Pulmonary artery endothelial cell (primary cell): Measurements from ENCODE around the gene ENG. TPM values are rescaled to one million over a fixed set of nuclear protein-coding genes. Genes with fewer than 3 reads are reported as not detected.

Source experiments
- DNase-seq: peaks from one replicate; pipeline ENCODE4 v3.0.0-alpha.2; 2011; ENCODE audit warnings: low read depth, low spot score
- total RNA-seq: library from RNA; depleted of rRNA; stranded (reverse); fragments of >200 nt; gene quantifications from 2 replicates; pipeline ENCODE4 v1.2.3, GENCODE V29; 2014

Gene ENG
- total RNA-seq, 1 donor from 2014 or later = 49.5 TPM

DNA sequence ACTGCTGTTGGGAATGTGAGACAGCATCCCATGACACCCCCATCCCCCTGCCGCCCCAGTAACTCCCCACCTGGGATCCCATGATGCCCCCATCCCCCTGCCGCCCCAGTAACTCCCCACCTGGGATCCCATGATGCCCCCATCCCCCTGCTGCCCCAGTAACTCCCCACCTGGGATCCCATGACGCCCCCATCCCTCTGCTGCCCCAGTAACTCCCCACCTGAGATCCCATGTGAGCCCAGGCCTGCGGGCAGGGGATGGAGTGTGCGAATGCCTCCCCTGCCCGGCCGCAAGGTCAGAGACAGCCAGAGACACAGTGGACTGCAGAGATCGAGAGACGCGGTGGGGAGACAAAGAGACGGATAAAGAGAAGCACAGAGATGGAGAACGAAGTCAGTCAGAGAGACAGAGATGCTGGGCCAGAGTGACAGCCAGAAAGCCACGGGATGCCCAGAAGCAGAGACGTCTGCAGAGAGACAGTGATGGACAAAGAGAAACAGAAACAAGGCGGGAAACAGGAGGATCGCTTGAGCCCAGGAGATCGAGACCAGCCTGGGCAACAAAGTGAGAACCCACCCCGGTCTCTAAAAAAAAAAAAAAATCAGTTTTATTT lies 77.0 kb downstream of the ENG start:
- DNase-seq = no peak

DNA sequence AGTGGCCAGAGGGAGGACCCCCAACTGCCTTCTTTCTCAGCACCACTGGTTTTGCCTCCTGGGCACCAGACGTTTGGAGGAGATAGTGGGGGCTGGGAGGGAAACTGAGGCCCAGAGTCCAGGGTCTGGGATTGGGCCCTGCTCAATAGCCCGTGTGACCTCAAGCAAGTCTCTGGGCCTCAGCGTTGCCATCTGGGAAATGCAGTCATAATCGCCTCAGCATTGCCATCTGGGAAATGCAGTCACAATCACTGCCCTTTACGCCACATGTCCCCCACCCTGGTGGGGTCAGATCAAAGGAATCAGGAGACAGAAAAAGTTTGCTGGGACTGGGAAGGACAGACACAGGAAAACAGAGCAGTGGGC lies 77.6 kb downstream of the ENG start:
- DNase-seq = no peak

DNA sequence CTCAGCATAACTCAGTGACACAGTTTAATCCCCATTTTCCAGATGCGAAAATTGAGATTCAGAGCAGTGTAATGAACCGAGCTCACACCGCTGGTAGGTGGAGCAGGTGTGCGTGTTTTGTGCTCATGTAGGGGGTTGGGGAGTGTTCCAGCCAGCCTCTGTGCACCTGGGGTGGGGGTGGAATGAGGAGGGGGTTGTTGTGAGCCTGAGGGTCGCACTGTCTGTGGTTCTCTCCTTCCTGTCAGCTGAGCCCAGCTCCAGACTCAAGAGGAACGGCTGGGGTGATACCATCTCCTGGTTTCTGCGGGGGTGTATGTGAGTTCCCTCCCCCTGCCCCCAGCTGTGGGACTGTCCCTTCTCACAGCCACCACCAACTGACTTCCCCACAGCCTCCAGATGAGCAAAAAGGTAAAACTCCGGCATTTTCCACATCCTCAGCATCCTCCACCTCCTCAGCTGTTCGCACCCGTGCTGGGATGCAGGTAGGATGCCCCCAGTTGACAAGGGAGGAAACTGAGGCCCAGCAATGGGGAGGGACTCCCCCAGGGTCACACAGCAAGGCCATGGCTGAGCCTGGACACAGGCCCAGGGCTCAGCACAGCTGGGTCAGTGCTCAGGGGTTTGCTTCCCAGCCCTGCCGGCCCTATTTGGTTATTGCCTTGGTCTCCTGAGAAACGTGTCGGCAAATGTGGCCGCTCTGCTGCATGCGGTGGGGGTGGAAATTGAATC lies 78.1 kb downstream of the ENG start:
- no peak for DNase-seq

DNA sequence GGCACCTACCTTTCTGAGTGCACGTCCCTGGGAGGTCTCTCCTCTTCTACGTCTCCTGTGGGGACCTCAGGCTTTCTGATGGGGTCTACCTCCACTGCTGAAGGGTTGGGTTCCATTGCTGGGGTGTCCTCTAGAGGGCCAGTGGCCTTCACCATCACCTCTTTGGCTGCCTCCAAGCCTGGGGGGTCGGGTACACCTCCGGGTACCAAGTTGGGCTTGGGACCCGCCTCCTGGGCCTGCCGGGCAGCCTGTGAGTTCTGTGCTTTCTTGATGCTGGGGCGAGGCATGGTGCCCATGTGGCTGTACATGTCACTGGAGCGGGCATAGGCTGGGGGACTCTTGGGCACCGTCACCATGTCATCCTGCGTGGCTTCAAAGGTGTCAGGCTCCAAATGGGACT lies 80.5 kb downstream of the ENG start:
- DNase-seq = no peak

DNA sequence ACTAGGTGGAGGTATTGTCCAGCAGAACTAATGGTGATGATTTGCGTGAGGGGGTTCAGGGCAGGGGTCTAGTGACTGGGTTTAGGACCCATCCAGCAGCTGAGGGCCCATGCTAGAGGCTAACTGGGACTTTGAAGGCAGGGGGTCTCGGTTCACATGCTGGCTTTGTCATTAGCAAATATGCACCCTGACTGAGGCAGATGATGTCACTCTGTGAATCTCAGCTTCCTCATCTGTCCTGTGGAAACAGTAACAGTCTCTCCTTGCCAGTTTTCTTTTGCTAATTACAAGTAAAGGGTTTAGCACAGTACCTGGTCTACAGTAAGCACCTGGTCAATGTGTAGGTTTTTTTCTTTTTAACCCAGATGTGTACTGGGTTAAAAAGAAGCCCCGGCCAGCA lies 81.2 kb downstream of the ENG start:
- no peak for DNase-seq

DNA sequence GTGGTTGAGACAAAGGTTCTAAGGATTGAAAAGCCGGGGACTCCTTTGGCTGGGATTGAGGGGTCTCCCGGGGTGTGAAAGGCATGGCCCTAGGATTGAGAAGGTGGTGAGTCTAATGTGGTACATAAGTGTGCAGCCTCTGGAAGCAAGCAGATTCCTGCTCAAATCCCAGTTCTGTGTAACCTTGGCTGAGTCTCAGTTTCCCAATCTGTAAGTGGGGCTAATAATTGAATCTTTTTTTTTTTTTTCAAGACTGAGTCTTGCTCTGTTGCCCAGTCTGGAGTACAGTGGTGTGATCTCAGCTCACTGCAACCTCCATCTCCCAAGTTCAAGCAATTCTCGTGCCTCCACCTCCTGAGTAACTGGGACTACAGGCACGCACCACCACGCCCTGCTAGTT lies 81.9 kb downstream of the ENG start:
- DNase-seq = no peak

DNA sequence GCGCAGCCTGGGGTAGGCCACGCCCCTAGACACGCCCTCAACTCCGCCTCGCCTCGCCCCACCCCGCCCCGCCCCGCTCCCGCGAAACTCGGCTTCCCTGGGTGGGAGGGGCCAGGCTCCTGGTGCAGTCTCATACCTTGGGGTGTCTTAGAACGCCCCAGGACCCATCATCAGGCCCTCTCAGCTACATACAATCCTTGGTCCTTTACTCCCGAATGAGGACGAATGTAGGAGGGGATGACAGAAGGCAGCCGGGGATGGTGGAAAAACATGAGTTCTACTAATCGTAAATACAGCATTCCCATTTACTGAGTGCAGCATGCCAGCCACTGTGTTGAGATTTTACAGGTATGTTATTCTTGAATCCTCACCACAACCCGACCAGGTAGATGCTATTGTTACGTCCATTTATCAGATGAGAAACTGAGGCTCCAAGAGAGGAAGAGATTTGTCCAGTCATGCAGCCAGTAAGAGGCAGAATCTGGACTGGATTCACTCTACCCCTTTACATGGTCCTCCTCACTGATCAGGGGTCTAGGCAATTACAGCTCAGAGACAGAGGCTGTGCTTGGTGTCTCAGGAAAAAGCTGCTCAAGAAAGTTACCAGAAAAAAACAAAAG lies 82.8 kb downstream of the ENG start:
- DNase-seq = no peak

DNA sequence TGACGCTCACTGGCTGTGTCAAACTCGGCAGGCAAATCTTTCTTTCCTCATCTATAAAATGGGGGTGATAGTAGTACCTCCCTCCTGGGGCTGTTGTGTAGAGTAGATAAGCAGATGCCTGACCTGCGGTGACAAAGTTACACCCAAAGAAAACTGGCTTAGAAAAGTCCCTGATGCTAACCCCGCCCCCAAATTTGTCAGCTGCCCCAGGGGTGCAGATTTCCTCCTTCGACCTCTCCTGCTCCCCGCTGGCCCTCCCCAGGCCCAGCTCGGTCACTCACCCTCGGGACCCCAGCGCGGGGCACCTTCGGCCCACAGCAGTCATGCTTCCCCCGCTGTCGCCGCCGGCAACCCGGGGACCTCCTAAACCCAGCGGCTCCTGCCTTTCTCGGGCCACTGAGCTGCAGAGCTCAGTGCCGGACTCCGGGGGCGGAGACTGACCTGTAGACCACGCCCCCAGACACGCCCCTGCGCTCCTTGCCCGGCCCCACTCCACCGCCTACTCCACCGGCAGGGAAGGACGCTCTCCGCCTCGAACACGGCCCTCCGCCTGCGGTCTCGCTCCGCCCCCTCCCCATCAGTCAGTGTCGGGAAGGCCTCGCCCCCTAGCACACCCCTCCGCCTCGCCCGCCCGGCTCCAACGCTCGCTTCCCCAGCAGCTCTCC lies 83.4 kb downstream of the ENG start:
- peak; percentile 97 for DNase-seq

DNA sequence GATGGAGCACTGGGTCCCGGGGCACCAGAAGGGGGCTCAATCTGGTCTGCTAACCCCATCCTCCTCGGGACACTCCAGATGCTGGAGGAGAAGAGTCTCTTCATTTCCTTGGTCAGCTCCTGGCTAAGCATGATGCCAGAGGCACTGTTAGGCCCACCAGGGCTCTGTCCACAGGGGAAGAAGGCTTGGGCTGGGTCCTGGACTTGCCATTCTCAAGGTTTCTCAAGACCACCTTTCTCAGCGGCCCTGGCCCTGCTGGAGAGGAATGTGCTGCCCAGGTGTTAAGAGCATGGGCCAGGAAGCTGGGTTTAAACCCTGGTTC lies 83.9 kb downstream of the ENG start:
- DNase-seq = no peak

DNA sequence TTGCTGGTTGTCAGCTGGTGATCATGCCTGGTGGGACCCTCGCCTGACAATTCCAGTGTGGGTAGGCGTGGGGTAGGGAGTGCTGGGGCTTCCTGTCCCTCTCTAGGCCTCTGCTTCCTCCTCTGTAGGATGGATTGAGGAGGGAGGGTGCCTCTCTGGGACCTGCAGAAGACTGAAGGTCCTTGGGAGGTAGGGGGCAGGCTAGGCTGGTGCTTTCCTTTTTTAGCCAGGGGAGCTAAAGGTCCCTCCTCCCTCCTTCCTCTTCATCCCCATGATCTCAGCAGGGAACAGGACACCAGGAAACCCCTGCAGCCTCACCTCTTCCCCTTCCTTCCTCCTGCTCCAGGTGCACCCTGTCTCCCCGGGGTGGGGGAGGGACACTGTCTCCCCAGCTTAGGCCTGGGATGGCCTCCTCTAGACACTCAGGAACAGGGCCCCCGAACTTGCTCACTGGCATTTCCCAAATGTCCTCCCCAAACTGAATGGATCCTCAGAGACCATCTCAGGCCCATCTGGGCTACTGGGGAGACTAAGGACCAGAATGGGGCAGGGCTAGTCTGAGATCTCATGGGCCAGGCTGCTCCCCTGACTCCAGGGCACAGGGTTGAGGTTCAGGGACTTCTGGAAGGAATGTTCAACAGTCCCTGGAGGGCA lies 84.4 kb downstream of the ENG start:
- DNase-seq = peak; percentile 67

DNA sequence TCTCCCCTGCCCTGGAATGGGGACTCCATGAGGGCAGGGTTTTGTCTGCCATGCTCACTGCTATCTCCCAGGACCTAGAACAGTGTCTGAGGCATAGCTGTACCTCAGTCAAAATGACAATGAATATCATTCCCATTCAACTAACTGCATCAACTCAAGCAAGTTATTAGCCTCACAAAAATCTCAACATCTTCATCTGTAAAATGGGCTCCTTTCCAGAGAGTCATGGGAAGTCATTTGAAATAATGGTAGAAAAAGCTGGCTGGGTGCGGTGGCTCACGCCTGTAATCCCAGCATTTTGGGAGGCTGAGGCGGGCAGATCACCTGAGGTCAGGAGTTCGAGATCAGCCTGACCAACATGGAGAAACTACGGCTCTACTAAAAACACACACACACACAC lies 85.4 kb downstream of the ENG start:
- no peak for DNase-seq

DNA sequence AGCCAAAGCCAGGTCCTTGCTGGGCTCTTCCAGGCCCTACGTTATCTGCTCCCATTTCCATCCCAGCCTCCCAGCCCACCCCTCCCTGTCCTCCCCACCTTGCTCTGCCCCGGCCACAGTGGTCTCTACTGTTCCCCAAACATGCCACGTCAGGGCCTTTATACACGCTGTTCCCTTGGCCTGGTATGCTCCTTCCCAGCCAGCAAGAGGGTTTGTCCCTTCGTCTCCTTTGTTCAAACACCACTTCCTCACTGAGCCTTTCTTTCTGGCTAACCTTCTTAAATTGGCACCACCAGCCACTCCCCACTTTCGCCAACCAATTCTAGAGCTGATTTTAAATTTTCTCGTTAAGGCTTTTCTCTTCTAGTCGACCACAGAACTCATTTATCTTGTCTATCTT lies 85.8 kb downstream of the ENG start:
- DNase-seq = no peak

DNA sequence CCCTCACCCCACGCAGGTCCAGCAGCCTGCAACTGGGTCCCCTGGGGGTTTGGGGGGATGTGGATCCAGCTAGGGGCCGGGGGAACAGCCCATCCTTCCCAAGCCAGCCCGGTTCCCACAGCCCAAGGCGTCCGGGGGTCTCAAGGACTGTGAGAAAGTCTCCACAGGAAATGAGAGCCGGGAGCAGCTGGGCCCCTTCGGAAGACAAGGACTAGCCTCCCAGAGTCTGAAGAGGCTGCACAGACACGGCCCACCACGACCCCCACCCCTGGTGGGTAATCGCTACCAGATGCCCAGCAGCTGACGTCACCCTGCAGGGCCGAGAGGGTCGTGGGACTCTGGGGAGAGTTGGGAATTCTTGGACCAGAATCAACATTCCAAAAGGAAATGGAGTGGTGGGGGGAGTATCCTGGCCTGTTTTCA lies 86.5 kb downstream of the ENG start:
- peak; percentile 67 for DNase-seq

DNA sequence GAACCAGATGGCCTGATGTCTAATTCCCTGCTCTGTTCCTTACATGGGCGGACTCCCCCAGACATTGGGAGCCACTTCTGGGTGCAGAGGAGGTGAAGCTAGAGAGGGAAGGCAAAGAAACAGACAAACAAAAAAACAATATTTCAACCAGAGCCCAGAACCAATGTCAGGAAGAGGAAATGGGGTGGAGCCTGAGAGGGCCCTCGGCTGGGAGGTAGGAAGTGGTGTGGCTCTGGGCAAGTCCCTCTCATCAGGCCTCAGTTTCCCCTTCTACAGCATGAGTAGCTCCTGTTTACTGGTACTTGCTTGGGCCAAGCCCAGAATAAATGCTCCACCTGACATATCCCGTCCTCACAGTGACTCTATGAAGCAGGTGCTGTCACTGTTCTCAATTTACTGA lies 87.0 kb downstream of the ENG start:
- DNase-seq = no peak

DNA sequence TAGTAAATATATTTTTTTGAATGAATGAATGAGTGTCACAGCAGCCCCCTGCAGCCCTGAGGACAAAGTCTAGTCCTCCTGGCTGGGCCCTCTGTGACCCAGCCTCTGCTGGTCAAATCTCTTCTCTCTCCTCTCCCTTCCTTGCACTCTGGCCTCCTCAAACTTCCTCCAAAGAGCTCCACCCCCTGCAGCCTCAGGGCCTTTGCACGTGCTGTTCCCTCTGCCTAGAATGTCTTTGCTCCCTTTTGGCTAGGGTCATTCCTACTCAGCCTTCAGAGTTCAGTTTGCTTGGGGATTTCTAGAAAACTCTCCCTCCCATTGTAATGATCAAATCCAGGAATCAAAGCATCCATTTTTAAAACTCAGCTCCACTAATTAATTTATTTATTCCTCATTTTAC lies 89.0 kb downstream of the ENG start:
- no peak for DNase-seq

Other genes starting within 250 kb of the ENG start
- gene STXBP1, start 242.4 kb downstream of the ENG start, total RNA-seq = 16.0 and 19.0 TPM in 2 replicates
- gene CFAP157, start 147.7 kb downstream of the ENG start, total RNA-seq = not detected in 2 replicates
- 30.0 and 40.4 TPM in 2 replicates for gene PTRH1, start 139.0 kb downstream of the ENG start, total RNA-seq
- gene TTC16, start 138.6 kb downstream of the ENG start, total RNA-seq = not detected in 2 replicates
- gene TOR2A, start 119.4 kb downstream of the ENG start, total RNA-seq = 5.8 and 7.8 TPM in 2 replicates
- 56.8 and 58.3 TPM in 2 replicates for gene SH2D3C, start 76.0 kb downstream of the ENG start, total RNA-seq
- gene CDK9, start 68.6 kb downstream of the ENG start, total RNA-seq = 107 and 116 TPM in 2 replicates
- gene FPGS, start 51.8 kb downstream of the ENG start, total RNA-seq = 71.4 and 104 TPM in 2 replicates
- gene AK1, start 23.0 kb upstream of the ENG start, total RNA-seq = 50.2 and 56.2 TPM in 2 replicates
- gene ST6GALNAC6, start 44.9 kb upstream of the ENG start, total RNA-seq = 36.2 and 48.1 TPM in 2 replicates
- gene ST6GALNAC4, start 62.4 kb upstream of the ENG start, total RNA-seq = 62.0 and 69.0 TPM in 2 replicates
- 0.21 and 0.79 TPM in 2 replicates for gene PIP5KL1, start 76.1 kb upstream of the ENG start, total RNA-seq
- gene DPM2, start 83.2 kb upstream of the ENG start, total RNA-seq = 11.9 and 12.1 TPM in 2 replicates
- gene EEIG1, start 126.3 kb upstream of the ENG start, total RNA-seq = 4.4 and 5.2 TPM in 2 replicates
- 10.1 and 16.3 TPM in 2 replicates for gene NAIF1, start 212.7 kb upstream of the ENG start, total RNA-seq
- gene SLC25A25, start 213.6 kb upstream of the ENG start, total RNA-seq = 14.7 and 25.1 TPM in 2 replicates